Activated effector memory CD4-positive, alpha-beta T cell treated with Interleukin-2 at 50 U/mL for 16 hours (primary cell): ENCODE measurements around the gene RHOH.
"Not testable (repeated sequence)": the region's sequence is repeated elsewhere in the genome, so short reads cannot be mapped to it uniquely, and the experiment has no call there.

ENCODE experiments used
- DNase-seq: peaks from one replicate; pipeline ENCODE4 v3.0.0-alpha.2; 2020

The RHOH gene

DNA sequence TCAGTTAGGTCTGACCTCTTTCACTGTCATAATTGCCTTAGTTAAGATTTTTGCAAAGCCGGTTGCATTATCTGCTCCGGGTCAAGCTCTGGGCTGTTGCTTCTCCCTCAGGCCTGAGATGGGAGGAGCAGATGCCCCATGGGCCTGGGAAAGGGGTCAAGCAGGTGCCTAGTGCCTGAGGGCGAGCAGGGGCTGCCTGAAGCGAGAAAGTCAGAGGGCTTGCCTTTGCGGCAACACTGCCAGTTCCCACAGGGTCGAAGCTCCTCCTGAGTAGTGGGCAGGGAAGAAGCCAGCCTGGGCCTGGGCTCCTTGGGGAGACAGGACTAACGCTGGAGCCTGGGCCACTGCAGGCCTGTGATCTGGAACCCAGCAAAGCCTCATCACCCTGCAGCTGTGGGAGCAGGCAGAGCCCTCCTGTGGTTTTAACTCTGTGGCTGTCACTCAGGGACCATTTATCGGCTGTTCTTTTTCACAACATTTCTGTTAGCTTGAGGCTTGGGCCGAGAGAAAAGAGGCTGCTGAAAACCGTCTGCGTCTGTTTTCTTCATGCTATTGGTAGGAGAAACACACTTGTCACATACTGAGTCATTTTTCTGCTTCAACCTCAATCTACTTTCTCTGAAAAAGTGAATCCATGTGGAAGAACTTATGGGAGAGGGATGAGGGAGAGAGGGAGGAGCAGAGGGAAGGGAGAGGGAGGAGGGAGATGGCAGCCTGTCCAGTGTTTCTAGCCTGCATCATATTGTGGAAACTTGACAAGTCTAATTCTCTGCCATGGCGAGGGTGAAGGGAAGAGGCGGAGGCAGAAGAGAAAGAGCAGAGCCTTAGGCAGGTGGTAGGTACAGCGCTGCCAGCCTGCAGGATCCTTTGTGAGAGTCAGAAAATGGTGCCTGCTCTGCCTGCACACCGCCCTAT lies 68.4 kb downstream of the RHOH start:
- DNase-seq = no peak

DNA sequence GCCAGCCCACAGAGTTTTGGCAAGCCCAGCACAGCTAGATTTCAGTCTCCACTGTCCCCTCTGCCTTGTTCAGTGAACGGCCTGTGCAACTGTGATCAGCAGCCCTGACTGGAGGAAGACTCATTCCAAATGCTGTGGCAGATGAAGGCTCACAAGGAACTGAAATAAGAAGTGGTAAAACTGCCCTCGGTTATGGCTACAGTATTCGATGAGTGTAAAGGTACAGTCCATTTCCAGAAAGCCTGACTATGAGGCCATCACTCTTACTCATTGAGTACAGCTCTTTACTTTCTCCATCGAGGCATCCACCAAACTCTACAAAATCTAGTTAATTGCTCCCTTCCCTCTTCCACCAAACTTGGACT lies 69.1 kb downstream of the RHOH start:
- no peak for DNase-seq

DNA sequence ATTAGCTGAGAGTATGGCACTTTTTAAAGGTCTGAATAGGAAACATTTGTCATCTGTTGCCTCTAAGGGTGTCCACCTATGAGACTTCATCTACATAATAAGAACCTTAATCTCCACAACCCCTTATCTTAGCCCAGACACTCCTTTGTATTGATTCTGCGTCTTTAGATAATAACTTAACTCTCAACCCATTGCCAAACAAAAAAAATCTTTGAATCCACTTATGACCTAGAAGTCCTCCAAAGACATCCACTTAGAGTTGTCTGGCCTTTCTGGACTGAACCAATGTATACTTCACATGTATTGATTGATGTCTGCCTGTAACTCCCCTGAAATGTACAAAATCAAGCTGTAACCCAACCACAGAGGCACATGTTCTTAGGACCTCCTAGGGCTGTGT lies 72.3 kb downstream of the RHOH start:
- DNase-seq = no peak

DNA sequence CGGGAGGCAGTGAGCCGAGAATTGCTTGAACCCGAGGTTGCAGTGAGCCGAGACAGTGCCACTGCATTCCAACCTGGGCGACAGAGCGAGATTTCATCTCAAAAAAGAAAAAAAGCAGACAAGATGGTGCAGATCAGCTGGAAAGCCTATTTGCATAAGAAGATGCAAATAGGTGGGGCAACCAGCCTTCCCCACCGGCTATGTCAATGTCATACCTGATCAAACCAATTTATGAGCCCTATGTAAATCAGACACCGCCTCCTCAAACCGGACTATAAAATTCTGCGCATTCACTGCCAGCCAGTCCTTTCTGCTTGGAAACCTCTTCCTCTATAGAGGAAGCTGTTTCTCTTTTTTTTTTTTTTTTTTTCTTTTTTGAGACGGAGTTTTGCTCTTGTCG lies 73.8 kb downstream of the RHOH start:
- DNase-seq = no peak

DNA sequence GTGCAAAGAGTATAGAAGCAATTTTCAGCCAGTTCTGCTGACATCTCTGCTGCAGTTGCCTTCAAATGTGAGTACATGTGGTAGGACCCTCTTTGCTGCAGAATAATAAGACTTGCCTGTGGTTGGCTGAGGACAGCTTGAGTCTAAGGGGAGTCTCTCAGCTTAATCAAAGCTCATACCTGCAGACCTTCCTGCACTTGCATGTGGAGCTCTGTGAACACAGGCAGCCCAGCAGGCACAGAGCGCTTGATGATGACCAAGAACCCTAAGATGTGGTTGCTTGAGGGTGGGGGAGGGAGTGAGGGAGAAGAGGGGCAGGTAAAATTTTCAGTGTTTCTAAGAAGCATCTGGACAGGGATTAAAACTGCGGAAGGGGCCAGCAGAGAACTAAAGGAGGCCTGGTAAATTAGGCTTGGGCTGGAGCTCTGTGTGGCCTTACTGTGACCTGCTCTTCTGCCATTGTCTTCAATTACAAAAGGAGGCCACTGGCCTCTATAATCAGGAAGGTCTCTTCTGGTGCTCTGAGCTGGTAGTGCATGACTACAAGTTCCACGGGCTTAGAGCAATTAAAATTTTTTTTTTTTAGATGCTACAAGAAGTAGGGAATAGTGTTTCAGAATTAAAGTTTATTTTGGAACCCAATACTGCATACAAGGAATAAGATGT lies 78.4 kb downstream of the RHOH start:
- DNase-seq = no peak

DNA sequence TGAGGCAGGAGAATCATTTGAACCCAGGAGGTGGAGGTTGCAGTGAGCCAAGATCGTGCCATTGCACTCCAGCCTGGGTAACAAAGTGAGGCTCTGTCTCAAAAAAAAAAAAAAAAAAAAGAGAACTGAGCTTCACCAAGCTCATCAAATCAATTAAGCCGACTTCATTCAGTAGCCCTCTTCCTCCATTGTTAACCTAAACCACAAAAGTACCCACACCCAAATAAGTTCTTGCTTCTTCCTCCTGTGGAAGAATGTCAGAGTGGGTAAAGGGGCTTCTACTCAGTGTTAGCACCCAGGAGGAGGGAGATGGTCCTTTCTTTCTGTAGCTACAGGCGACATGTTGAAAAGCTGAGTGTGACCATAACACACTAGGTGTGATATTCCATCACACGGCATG lies 79.7 kb downstream of the RHOH start:
- no peak for DNase-seq

DNA sequence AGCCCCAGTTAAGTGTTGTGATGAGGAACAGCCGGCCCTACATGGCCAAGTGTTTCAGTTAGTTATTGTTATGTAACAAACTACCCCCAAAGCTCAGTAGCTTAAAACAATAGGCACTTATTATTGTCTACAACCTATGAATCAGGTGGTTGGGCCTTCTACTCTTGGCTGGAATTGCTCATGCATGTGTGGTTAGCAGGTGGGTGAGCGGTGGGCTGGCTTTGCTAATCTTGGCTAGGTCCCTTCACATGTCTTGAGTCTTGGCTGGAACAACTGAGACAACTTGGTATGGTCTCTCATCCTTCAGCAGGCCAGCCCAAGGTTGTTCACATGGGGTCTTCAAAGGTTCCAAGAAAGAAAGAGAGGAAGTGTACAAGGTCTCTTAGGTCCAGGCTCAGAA lies 83.8 kb downstream of the RHOH start:
- DNase-seq = no peak

DNA sequence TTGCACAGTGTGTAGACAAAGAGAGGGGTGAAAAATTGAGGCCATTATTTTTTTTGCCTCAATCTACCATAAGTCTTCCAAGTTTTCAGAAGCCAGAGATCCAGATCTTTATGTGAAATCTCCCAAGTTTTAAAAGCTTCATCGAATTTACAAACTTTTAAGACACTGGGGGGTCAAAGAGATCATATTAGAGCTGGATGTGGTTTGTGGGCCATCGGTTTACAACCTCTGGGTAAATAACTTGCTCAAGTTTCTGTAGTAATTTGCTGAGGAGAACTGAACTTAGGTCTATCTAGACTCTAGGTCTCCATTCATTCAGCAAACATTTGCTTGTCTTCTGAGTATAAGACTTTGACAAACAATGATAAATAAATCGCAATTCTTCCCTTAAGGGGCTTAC lies 84.3 kb downstream of the RHOH start:
- no peak for DNase-seq

DNA sequence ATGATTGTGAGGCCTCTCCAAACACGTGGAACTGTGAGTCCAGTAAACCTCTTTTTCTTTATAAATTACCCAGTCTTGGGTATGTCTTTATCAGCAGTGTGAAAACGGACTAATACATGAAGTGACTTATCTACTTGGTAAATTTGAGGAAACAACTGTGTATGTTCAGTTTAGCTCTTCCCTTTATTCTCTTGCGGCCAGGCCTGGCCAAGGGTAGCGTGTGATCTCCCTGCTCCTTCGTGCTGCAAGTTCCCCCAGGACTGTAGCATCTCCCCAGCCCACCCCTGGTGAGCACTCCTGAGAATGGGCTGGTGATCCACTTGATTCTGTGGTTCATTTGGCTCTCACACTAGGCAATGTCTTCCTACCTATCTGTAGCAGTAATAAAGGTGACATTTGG lies 85.1 kb downstream of the RHOH start:
- no peak for DNase-seq

DNA sequence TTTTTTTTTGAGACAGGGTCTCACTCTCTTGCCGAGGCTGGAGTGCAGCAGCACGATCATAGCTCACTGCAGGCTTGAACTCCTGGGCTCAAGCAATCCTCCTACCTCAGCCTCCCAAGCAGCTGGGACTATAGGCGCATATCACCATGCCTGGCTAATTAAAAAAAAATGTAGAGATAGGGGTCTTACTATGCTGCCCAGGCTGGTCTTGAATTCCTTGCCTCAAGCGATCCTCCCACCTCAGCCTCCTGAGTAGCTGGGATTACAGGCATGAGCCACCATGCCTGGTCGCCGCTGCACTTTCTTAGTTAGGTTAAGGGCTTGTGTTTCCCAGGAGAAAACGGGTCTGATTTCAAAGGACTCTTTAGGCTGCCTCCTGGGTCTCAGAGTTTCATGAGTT lies 86.0 kb downstream of the RHOH start:
- DNase-seq = not testable (repeated sequence)

DNA sequence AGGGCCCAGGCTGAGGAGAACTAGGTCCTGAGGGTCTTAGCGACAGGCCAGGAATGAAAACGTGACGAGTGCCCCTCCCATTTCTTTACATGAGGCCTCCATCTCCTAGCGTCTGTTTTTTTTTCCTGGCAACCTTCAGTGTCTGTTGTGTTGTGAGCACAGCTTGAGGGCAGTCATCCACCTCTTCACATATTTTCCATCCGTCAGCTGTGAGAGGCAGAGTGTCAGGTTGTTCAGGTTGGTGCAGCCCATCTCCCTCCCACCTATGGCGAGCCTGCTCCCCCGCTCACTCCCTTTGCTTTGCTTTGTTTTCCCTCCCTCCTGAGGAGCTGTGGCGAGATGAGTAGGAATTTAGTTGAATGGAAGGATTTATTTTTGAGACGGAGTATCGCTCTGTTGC lies 86.6 kb downstream of the RHOH start:
- no peak for DNase-seq

DNA sequence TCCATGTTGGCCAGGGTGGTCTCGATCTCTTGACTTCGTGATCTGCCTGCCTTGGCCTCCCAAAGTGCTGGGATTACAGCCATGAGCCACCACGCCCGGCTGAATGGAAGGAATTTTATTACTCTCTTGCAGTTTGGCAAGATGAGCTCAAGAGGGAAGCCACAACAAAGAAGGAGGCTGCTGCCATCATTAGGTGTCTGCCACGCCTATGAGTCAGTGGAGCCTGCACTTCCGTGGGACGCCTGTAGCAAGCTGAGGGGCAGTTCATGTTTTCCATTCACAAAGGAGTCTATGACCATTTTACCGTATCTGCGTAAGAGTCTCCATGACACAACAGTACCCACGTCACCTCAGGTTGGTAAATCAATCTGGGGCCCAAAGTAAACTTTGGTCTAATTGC lies 87.1 kb downstream of the RHOH start:
- peak; percentile 68 for DNase-seq

DNA sequence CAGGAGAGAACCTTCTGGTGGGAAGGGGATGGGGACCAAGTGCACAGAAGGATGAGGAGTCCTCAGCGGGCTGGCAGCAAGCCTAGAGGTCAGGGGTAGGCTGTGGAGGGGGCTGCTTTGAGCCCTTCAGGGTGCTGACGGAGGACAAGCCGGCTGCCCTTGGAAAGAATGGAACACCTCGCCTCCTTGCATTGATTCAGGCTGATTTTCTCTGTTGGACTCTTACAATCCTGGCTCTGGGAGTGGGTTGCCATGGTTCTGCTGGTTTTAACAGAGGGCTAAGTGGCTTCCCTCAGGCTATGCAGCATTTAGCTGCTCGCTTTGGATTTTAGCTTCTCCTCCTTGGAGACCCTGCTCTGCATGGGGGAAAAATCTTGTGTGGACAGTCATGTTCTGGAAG lies 88.9 kb downstream of the RHOH start:
- no peak for DNase-seq

DNA sequence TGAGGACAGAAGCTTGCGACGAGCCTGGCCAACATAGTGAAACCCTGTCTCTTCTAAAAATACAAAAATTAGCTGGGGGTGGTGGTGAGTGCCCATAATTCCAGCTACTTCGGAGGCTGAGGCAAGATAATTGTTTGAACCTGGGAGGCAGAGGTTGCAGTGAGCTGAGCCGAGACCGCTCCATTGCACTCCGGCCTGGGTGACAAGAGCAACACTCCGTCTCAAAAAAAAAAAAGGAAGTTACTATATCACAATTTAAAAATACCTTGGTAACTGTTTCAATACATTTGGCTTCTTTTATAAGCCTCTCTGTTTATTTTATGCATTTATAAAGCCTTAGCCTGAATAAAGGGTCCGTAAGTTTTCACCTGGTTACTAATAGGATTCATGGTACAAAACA lies 91.7 kb downstream of the RHOH start:
- no peak for DNase-seq

DNA sequence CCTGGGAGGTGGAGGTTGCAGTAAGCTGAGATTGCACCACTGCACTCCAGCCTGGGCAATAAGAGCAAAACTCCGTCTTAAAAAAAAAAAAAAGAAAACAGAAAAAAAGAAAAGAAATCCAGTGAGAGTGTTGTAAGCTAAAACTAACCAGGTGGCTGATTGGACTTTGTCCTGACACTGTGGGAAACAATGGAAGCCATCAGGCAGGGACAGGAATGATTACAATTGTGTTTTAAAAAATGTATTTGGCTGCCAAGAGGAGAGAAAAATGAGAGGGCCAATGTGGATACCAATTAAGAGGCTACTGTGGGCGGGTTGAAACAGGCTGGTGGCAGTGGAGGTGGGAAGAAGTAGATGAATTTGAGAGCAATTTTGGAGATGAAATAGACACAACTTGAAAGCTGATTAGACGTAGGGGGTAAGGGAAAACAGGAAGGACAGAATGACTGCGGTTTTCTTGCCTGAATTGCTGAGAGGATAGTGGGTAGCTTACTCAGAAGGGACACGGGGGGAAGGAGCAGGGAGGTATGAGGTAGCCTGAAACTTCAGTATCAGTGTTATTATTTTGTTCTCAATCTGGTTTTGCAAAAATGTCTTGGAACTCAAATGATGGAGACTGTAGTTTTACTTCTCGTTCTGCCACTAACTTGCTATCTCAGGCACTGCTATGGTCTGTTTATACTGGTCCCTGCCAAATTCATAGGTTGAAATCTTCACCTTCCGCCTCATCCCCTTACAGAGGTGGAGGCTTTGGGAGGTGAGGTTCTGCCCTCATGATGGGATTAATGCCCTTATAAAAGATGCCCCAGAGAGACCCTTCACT lies 92.7 kb downstream of the RHOH start:
- no peak for DNase-seq

DNA sequence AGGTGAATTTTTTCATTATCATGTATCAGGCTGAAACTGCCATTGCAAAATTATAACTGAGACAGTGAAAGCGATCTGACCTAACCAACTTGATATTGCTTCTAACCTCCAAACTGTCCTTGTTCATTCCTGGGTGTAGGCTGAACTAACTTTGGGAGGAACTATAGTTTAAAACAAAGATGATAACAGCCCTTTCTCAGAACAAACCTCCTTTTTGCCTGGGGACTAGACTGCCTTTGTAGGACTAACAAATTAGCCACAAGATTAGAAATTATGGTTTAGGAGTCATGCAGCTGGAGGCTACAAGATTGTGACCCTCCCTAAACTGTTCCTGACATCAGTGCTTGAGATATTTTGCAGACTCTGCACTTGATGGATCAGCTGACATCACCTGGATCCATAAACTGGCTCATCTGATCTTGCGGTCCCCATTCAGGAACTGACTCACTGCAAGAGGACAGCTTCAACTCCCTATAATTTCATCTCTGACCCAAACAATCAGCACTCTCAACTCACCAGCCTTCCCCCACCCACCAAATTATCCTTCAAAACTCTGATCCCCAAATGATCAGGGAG lies 93.9 kb downstream of the RHOH start:
- DNase-seq = not testable (repeated sequence)

DNA sequence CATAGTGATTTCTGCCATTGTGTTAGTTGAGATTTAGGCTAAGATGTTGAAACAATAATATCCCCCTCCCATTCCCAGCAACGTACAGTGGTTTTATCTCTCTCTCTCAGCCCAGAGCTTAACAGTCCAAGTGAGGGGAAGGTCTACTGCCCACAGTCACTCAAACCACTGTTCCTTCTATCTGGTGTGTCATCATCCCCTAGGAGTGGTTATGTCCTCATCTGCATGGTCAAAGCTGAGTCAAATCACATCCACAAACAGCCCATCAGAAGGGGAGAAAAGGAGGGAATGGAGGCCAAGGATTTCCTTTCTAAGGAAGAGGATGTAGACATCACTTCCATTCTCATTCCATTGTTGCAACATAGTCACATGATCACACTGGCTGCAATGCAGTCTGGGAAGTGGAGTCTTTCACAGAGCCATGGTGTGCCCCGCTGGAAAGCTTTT lies 95.5 kb downstream of the RHOH start:
- no peak for DNase-seq

DNA sequence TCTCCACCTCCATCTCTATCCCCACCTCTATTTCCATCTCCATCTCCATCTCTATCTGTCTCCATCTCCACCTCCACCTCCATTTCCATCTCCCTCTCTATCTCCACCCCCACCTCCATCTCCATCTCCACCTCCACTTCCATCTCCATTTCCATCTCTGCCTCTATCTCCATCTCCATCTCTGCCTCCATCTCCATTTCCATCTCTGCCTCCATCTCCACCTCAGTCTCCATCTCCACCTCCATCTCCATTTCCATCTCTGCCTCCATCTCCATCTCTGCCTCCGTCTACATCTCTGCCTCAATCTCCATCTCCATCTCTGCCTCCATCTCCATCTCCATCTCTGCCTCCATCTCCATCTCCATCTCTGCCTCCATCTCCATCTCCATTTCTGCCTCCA lies 97.5 kb downstream of the RHOH start:
- no peak for DNase-seq

DNA sequence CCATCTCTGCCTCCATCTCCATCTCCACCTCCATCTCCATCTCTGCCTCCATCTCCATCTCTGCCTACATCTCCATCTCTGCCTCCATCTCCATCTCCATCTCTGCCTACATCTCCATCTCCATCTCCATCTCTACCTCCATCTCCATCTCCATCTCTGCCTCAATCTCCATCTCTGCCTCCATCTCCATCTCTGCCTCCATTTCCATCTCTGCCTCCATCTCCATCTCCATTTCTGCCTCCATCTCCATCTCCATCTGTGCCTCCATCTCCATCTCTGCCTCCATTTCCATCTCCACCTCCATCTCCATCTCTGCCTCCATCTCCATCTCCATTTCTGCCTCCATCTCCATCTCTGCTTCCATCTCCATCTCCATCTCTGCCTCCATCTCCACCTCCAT lies 98.2 kb downstream of the RHOH start:
- DNase-seq = not testable (repeated sequence)

DNA sequence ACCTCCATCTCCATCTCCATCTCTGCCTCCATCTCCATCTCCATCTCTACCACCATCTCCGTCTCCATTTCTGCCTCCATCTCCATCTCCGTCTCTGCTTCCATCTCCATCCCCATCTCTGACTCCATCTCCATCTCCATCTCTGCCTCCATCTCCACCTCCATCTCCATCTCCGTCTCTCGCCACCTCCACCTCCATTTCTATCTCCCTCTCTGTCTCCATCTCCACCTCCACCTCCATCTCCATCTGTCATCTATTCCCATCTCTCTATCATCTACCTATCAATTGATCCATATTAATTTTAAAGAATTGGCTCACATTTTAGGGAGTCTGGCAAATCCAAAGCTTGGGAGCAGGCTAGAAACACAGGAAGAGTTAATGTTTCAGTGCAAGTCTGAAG lies 98.7 kb downstream of the RHOH start:
- no peak for DNase-seq
